ENCODE results near the gene TMPRSS12.
"Not testable (repeated sequence)": the region's sequence is repeated elsewhere in the genome, so short reads cannot be mapped to it uniquely, and the experiment has no call there.

TMPRSS12 gene

GRCh38 chr12:50859621-50860310 lies 17.0 kb downstream of the TMPRSS12 start:
- no peak for DNase-seq

- no peak for DNase-seq
Observed at GRCh38 chr12:50862316-50862715, 19.6 kb downstream of the TMPRSS12 start.

GRCh38 chr12:50865266-50865665 lies 22.5 kb downstream of the TMPRSS12 start:
- DNase-seq = no peak

- not testable (repeated sequence) for DNase-seq
Observed at GRCh38 chr12:50868881-50869280, 26.2 kb downstream of the TMPRSS12 start.

GRCh38 chr12:50882563-50882962 lies 39.8 kb downstream of the TMPRSS12 start:
- DNase-seq = no peak

- DNase-seq = no peak
Observed at GRCh38 chr12:50887191-50887590, 44.5 kb downstream of the TMPRSS12 start.

GRCh38 chr12:50888666-50889065 lies 45.9 kb downstream of the TMPRSS12 start:
- no peak for DNase-seq

GRCh38 chr12:50894241-50894640 lies 51.5 kb downstream of the TMPRSS12 start:
- DNase-seq = no peak

- DNase-seq = no peak
Observed at GRCh38 chr12:50901685-50902113, 59.0 kb downstream of the TMPRSS12 start.

- DNase-seq = not testable (repeated sequence)
Observed at GRCh38 chr12:50908479-50908878, 65.8 kb downstream of the TMPRSS12 start.

- DNase-seq = not testable (repeated sequence)
Observed at GRCh38 chr12:50912361-50912760, 69.6 kb downstream of the TMPRSS12 start.

GRCh38 chr12:50913224-50913623 lies 70.5 kb downstream of the TMPRSS12 start:
- no peak for DNase-seq

GRCh38 chr12:50914872-50915484 lies 72.3 kb downstream of the TMPRSS12 start:
- DNase-seq = no peak

- DNase-seq = no peak
Observed at GRCh38 chr12:50916292-50916691, 73.6 kb downstream of the TMPRSS12 start.

GRCh38 chr12:50918584-50919316 lies 76.0 kb downstream of the TMPRSS12 start:
- DNase-seq = no peak

GRCh38 chr12:50922820-50923219 lies 80.1 kb downstream of the TMPRSS12 start:
- no peak for DNase-seq

GRCh38 chr12:50923361-50924130 lies 80.8 kb downstream of the TMPRSS12 start:
- DNase-seq = no peak

GRCh38 chr12:50924131-50924438 lies 81.4 kb downstream of the TMPRSS12 start:
- DNase-seq = no peak

- DNase-seq = no peak
Observed at GRCh38 chr12:50924439-50925341, 82.0 kb downstream of the TMPRSS12 start.

- no peak for DNase-seq
Observed at GRCh38 chr12:50925342-50925651, 82.6 kb downstream of the TMPRSS12 start.

- no peak for DNase-seq
Observed at GRCh38 chr12:50925920-50926319, 83.2 kb downstream of the TMPRSS12 start.

GRCh38 chr12:50926415-50926814 lies 83.7 kb downstream of the TMPRSS12 start:
- DNase-seq = no peak
